Peyer's patch (tissue), 4 donors: ENCODE data around the gene PAK1IP1.

Source experiments
- CTCF ChIP-seq, 6 experiments: fragments of 450-650 bp in 4 of 6; fragments of 200-600 bp in 2 of 6; sonication (generic) in 1 of 6; IDR thresholded peaks; one replicate each; pipeline ENCODE4 v1.5.1; 2017 to 2019; ENCODE audit warnings: antibody characterized with exemption in 6 of 6, mild to moderate bottlenecking in 3 of 6, moderate library complexity in 1 of 6
- POLR2A ChIP-seq, 2 donors: fragments of 450-650 bp; IDR thresholded peaks; one replicate each; pipeline ENCODE4 v1.5.1; 2017; ENCODE audit warnings: antibody characterized with exemption in 2 of 2, mild to moderate bottlenecking in 2 of 2, moderate library complexity in 2 of 2

GRCh38 chr6:10686901-10687300 lies 7.9 kb upstream of the PAK1IP1 start:
- TF ChIP-seq CTCF (IDR thresholded peaks at IDR 0.05), result no peak
- TF ChIP-seq POLR2A (IDR thresholded peaks at IDR 0.05), result no peak
